ELR (cell line): ENCODE results near the gene POLD2.
A peak's percentile ranks its signal among the peaks of the same experiment; 100 is the strongest.

Experiments
- DNase-seq: peaks from one replicate; pipeline ENCODE4 v3.0.0-alpha.2; 2015; ENCODE audit warnings: low read depth

Gene POLD2

DNA sequence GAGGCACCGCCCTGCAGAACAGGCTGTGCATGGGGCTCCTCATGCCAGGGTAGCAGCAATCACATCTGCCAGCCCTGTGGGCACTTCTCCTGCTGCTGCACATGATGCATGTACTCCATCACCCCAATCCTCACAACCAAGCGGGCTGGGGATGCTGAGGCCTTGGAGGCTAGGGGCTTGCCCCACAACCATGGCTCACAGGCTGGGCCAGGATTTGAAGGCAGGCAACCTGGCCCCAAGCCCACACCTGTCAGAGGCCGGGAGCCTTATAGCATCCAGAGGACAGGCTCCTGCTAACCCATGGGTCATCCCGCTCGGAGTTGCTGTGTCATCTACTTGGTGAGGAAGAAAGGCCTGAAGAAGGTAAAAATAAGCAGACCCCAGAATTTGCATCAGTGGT, 43.2 kb downstream of the POLD2 start:
- DNase-seq = no peak

DNA sequence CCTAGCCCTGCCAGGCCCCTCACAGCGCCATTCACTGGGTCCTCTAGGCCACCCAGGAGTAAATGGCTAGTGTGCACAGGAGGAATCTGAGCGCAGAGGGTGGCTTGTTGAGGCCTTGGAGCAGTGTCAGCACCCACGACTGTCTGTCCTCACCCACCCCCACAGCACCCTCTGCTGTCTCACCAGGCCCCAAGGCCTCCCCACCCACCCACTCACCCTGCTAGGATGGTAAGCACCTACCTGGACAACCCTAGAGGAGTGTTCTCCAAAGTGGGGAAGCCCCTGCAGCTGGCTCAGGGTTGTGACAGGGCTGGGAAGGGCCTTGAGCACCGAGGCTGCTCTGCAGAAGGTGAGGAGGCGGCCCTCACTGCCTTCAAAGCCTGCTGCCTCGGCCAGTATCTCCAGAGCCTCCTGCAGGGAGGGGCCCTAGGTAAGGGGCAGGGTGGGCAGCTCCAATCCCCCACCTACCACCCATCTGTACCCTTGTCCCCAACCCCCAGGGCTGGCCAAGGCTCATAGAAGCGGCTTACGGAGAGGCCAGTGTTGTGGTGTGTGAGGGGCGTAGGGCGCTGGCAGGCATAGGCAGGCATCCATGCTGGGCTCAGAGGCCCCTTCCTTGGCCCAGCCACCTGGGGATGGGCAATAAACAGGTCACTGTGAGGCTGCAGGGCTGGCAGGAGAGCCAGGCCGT, 43.9 kb downstream of the POLD2 start:
- DNase-seq = no peak

DNA sequence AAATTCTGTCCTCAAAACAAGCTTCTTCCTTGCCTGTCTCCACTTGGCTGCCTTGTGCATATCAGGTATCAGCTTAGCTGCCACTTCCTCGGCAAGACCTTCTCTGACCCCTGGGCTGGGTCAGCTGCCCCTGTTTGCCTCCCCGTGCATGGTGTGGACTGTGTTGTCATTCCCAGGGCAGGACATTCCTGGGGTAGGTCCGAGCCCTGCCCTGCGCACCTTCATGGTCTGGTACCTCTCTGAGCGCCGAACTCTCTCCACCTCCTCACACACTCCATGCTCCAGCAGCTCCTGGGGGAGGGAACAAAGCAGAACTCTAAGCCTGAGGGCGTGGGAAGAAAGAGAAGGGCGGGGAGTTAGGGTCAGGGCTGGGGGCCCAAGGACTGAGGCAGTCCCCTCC, 44.8 kb downstream of the POLD2 start:
- no peak for DNase-seq

DNA sequence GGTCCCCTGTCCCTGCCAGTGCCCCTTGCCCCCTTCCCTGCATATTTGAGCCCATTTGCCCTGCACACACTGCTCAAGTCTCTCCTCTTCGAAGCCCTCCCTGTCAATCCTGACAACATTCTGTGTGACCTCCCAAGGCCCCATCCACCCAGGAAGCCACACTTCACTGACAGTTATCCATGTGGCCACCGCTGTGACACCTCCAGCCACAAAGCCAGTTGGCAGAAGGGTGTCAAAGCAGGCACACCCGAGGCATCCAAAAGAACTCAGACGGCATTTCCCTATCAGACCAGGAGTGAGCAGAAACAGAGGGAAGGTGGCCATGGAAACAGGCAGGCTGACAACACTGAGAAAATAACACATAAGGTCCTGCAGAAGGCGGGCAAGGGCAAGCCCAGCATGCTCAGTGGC, 45.7 kb downstream of the POLD2 start:
- DNase-seq = no peak

DNA sequence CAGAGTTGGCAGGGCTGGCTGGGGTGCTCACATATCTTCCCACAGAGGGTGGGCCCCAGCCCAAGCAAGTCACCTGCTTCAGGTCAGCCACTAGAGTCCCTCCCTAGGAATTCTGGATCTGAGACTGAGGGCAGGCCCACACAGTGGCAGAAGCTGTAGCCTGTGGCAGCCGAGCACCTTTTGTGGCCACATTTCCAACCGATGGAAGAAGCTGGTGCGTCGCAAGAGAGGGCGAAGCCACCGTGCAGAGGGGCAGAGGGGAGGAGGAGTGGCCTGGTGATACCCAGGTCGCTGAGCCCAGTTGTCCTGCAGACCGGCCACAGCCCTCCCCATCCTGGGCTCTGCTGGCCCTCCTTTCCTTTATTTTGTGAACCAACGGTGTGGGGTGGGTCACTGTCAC, 46.3 kb downstream of the POLD2 start:
- no peak for DNase-seq

DNA sequence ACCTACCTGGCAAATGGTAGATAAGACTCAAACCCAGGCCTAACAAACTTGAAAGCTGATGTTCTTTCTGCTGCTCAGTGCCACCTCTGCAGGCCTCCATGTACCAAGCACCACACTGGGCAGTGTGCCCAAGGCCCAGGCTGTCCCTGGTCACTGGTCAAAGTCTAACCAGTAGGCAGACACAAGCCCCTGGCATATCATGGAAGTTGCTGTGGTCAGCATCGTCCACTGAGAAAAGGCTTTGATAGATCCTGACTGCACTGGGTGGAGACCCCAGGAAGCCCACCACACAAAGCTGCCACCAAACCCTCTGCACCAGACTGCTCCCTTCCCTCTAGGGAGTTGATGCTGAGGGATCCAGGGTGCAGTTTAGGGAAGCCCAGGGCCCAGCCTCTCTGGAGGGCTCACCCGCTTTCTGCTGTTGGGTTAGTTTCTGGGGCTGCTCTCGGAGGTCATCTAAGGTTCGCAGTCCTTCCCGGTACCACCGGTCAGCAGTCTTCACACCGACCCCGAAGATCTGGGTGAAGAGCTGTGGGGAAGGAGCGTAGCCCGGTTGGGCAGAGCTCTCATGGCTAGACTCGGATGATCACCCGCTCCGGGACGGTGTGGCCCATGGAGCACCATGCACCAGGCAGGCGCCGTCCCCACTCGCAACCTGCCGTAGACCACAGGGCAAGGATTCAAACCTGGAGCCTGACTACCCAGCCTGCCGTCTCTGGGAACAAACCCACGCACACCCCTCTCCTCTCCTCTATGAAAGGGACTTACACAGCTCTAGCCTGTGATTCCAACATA, 47.0 kb downstream of the POLD2 start:
- DNase-seq = no peak

- DNase-seq = no peak
These were observed 47.9 kb downstream of the POLD2 start for GRCh38 chr7:44075296-44076075.

DNA sequence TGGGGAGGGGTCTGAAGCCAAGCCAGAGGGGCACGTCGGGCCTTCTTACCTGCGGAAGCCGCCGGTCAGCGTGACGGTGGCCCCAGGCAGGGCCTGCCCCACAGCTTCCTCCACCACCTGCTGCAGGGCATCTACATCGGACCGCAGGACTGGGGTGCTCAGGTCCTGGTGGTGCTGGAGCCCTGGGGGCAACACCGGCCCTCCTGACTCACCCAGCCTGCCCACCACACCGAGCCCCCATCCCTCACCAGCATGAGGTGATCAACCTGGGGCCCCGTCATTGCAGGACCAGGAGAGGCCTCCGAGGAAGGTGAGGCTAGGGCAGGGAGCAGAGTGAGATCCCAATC, 49.0 kb downstream of the POLD2 start:
- DNase-seq = peak; percentile 66

GRCh38 chr7:44073664-44074348, 49.5 kb downstream of the POLD2 start:
- peak; percentile 99 for DNase-seq

DNA sequence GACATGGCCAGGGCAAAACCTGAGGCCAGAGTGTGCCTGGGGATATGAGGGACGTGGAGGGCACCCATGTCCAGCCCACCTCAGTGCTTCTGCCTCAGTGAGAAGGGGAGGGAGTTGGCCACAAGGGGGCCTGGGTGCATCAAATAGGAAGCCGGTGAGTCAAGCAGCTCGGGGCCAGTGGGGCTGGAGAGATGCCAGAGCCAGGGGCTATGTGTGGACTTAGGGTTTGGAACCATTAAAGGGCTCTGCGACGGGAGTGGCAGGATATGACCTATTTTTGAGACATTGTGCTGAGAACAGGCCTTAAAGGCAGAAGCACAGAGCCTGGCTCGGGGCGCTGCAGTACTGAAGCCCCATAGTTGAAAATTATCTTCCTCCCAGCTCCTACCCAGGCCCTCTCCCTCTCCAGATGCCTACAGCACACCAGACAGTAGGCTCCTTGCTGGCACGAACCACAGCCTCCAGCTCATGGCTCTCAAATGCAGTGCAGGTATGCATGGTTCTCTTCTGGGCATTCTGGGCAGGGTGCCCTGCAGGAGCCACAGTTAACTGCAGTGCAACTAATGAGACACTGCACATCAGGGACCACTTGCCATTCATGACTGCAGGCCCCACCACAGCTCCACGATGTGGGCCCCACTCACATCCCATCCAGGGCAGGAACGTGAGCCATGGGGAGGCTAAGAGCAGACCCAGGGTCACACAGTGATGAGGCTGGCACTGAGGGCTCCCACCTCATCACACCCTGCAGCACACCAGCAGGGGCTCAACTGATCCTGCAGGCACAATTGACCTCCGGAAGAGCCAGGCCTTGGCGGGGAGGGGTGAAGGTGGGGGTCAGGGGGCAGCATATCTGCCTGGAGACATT, 50.8 kb downstream of the POLD2 start:
- peak; percentile 100 for DNase-seq

DNA sequence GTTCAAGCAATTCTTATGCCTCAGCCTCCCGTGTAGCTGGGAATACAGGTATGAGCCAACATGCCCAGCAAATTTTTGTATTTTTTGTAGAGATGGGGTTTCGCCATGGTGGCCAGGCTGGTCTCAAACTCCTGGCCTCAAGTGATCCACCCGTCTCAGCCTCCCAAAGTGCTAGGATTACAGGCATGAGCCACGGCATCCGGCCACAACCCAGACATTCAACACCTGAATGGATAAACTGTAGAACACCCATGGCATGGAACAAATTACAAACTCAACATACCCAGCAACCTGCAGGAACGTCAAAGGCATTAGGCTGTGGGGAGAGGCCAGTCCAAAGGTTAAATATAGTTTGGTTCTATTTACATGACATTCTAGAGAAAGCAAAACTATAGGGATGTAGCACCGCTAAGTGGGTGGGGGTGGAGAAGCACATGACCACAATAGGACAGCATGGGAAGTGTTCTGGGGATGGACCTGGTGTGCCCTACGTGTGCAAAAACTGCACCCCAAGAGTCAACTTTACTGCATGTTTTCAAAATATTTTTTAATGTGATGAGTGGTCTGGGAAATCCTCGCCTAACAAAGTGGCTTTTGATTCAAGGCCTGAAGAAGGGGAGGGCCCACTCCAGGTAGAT, 51.5 kb downstream of the POLD2 start:
- DNase-seq = no peak

GRCh38 chr7:44068054-44068453, 55.3 kb downstream of the POLD2 start:
- peak; percentile 35 for DNase-seq

- peak; percentile 24 for DNase-seq
These were observed 56.0 kb downstream of the POLD2 start for GRCh38 chr7:44067064-44067951.

DNA sequence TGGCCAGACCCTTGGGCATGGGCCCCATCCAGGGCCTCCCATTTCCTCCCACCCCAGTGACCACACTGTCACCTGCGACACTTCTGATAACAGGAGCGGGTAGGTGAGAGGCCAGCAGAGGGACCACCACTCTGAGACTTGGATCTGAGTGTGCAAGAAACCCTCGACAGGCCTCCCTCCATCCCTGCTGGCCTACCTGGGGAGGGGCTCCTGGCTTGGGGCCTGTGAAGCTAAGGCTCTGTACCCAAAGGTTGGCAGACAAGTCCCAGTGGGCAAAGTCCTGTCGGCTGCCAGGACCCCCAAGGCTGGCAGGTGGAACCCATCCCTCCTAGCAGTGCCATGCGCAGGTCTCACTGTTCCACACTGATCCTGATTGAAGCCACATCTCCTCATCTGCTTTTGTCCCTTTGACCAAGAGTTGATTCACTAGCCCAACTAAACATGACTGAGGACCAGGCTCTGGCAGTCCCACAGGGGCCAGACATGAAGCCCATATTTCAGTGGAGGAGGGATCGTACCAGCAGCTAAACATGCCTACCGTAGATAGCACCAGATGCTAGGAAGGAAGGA, 56.8 kb downstream of the POLD2 start:
- no peak for DNase-seq

DNA sequence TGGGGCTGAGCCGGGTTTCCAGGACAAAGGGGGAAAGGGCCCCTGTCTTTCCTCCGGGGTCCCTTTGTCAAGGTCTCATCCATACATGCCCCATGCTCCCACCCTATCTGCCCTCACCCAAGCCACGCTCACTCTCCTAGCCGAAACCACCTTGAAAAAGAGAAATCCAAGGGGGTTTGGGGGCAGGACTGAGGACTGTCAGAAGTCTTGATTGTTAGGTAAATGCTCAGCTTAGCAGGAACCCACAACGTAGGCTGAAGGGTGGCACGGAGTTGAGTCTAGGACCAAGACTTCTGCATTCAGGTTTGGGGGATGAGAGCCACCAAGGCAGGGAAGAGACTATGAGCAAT, 57.3 kb downstream of the POLD2 start:
- DNase-seq = no peak

DNA sequence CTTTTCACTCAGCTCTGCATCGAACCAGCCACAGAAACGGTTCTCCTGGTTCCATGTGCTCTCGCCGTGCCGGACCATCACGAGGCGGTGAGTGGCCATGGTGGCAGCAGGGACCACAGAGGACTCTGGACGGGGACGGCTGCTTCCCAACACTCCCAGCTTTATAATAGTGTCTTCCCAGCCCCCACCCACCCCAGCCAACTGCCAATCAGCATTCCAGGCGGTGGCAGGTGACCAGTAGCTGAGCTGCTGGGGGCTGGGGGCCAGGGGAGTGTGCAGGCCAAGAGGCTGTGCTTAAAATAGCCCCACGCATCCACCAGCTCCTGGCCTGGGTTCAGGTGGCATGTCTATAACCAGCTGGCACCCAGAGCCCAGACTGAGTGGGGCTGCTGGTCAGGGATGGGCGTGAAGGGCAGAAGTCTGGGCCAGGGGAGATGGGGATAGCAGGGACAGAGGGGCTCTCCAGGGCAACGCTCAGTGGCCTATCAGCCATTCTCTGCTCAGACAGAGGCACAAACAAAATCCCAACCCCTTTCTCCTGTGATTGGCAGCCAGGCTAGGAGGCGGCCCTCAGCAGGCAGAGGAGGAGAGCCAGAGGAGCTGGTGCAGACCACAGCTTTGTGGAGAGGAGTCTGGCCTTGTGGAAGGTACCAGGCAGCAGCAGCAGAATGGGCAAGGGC, 57.8 kb downstream of the POLD2 start, which contains the start of gene PGAM2:
PGAM2 (minus strand) TSS at position 137 of the 680 bp plus-strand sequence; CDS start at position 99, 38 bp downstream.
- DNase-seq = peak; percentile 48

GRCh38 chr7:44064791-44065430, 58.4 kb downstream of the POLD2 start:
- no peak for DNase-seq
